Cardiac muscle cell (in vitro differentiated cells and primary cell): ENCODE results near the gene RERE. TPM values are rescaled to one million over a fixed set of nuclear protein-coding genes. Genes with fewer than 3 reads are reported as not detected.

Experiments used
- DNase-seq, 2 donors: peaks; one replicate each; pipeline versions ENCODE4 v3.0.0 to v3.0.0-alpha.2; 2010 to 2017; ENCODE audit warnings: low read depth in 1 of 2, low spot score in 1 of 2
- H3K27ac ChIP-seq: fragments of 200-600 bp; sonication (generic); 2 replicates; pipeline ENCODE4 v1.5.1; 2016
- H3K27me3 ChIP-seq: fragments of 200-600 bp; sonication (generic); 2 replicates; pipeline ENCODE4 v1.6.0; 2016; ENCODE audit warnings: control low read depth
- H3K36me3 ChIP-seq: fragments of 200-600 bp; sonication (generic); 2 replicates; pipeline ENCODE4 v1.5.1; 2016; ENCODE audit warnings: control low read depth
- H3K4me1 ChIP-seq: fragments of 200-600 bp; sonication (generic); 2 replicates; pipeline ENCODE4 v1.8.1; 2017; ENCODE audit warnings: low read depth, mild to moderate bottlenecking, mixed run types
- H3K4me3 ChIP-seq: fragments of 200-600 bp; sonication (generic); 2 replicates; pipeline ENCODE4 v1.5.1; 2016; ENCODE audit warnings: mild to moderate bottlenecking
- H3K9me3 ChIP-seq: fragments of 200-600 bp; sonication (generic); 2 replicates; pipeline ENCODE4 v1.5.1; 2017; ENCODE audit warnings: low read depth, mild to moderate bottlenecking, control low read depth
- CTCF ChIP-seq: IDR thresholded peaks from 2 replicates; pipeline ENCODE4 v1.5.1; 2012; ENCODE audit warnings: low read depth, mild to moderate bottlenecking, low read length
- polyA plus RNA-seq: library from polyadenylated mRNA; unstranded; fragments of >200 nt; fragmentation: Nextera tagmentation; extraction: Ambion mirVana; gene quantifications from 2 replicates; pipeline ENCODE4 v1.2.1, GENCODE V29; 2016
- total RNA-seq: library from RNA; depleted of rRNA; stranded (reverse); fragments of >200 nt; gene quantifications from 2 replicates; pipeline ENCODE4 v1.2.3, GENCODE V29; 2016

The RERE gene
- total and polyA plus RNA-seq, 2 experiments from 2014 or later, result 72.5 to 81.0 TPM

DNA sequence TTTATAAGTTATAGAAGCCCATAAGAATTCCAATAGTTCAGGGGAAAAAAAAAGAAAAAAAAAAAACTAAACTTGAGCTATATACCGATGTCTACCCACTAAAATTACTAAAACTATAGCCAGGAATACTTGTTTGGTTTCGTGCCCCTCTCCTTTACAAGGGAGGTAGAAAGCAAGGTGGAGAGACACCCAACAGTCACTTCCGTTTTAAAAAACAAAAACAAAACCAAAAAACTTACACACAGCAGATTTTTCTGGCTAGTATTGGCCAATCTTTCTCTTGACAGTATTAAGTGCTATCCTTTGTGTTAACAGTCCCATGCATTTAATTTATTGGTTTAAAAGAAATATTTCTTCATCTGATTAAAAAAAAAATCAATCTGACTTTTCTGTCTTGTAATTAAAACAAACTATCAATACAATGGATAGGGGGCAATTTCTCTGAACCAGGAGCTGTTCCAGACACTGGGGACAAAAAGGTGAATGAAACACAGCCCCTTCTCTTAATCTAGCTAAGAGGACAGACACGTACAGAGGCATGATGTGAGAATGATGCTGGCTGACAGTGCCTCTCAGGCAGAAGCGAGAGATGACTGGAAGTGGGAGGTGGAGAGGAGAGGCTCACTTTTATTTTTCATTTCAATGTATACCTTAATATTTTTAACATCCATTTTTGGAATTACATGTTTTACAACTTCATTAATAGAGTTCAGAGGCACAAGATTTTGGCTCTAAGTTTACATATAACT is 214.8 kb downstream of the RERE start:
- H3K4me3 ChIP-seq, result no peak overlapping the region
- TF ChIP-seq CTCF, result no peak
- peaks cover 3% of the 10 kb centered on the region for H3K36me3 ChIP-seq
- no peaks in the 10 kb centered on the region for H3K27me3 ChIP-seq
- no peaks in the 10 kb centered on the region for H3K9me3 ChIP-seq
- no peak for DNase-seq
- H3K4me1 ChIP-seq, result peaks cover 43% of the 10 kb centered on the region
- peak overlapping the region; percentile 63 for H3K27ac ChIP-seq

GRCh38 chr1:8600336-8600735 is 217.1 kb downstream of the RERE start:
- no peaks in the 10 kb centered on the region for H3K27me3 ChIP-seq
- no peaks in the 10 kb centered on the region for H3K36me3 ChIP-seq
- peaks cover 64% of the 10 kb centered on the region for H3K4me1 ChIP-seq
- no peak for TF ChIP-seq CTCF
- peak in 1 of 2 donors; percentile 50 for DNase-seq
- no peaks in the 10 kb centered on the region for H3K9me3 ChIP-seq
- no peak overlapping the region for H3K4me3 ChIP-seq
- peak overlapping the region; percentile 87 for H3K27ac ChIP-seq

DNA sequence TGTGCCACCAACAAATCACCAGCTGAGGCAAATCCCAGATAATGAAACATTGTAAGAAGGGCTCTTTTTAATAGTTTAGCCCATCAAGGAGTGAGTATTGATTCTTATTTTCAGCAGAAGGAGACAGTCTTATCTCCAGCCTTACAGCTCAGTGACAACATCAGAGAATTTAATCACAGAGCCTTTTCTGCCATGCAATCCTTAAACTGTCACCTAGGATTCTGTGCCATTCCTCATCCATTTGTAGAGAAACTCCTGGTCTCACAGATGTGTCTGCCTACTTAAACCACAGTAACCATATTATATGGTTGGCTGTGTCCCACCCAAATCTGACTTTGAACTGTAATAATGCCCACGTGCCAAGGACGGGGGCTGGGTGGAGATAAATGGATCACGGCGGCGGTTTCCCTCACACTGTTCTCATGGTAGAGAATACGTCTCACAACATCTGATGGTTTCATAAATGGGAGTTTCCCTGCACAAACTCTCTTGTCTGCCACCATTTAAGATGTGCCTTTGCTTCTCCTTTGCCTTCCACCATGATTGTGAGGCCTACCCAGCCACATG is 217.7 kb downstream of the RERE start:
- Histone ChIP-seq H3K9me3 (no peaks in the 10 kb centered on the region), H3K27ac (peak overlapping the region; percentile 87), H3K36me3 (no peaks in the 10 kb centered on the region), H3K4me3 (no peak overlapping the region), H3K27me3 (no peaks in the 10 kb centered on the region), H3K4me1 (peaks cover 68% of the 10 kb centered on the region)
- no peak for DNase-seq
- no peak for TF ChIP-seq CTCF

DNA sequence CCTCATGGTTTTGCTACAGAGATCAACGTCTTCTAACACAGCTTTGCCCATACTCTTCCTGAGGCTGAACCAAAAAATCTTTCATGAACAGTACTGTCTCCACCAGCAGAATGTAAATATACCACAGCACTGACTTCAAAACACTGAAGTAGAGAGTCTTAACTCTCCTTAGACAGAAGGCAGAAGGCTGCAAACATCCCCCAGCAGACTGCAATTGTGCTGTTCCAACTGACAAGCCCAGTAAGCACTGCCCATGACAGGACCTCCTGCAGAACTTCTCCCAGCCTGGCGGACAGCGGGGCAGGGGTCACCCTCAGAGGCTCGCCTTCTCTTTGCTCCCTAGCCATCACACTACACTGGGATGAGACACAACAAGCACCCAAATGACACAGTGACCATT is 218.7 kb downstream of the RERE start:
- Histone ChIP-seq H3K4me1 (peaks cover 68% of the 10 kb centered on the region), H3K27ac (peak overlapping the region; percentile 87)
- DNase-seq, result peak; percentile 33 to 68

DNA sequence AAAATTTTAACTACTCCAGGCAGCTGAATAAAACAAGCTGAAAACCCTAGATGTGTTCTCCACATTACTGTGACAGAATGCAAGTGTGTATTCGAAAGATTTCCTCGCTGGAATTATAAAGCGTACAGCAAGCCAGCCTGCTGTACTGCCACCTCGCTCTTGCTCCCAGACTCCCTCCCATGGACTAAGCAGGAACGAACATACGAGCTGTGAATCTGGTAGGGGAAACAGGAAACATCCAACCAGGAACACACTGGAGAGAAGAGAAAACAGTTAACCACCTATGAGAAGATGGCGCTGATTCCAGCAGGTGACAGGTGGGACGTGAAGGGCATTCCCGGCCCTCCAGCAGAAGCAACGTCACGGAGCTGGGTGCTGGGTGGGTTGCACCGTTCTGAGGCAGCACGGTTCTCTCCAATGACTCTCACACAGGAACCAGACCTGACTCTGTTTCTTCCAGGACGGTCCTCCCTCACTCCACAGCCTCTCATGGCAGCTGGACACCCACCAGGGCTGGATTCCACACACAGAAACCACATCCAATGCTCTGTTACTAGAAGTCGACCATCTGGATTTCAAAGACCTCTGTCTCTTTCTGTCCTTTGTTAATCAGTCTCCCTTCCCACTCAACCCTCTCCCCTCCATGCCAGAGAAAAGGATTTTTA is 219.2 kb downstream of the RERE start:
- Histone ChIP-seq H3K27me3 (no peaks in the 10 kb centered on the region), H3K9me3 (no peaks in the 10 kb centered on the region), H3K36me3 (no peaks in the 10 kb centered on the region), H3K4me1 (peaks cover 63% of the 10 kb centered on the region), H3K27ac (peak overlapping the region; percentile 87), H3K4me3 (no peak overlapping the region)
- peak; percentile 64 for TF ChIP-seq CTCF
- DNase-seq, result peak; percentile 45 to 80

More for the DNA sequence above, 218.7 kb downstream of the RERE start:
- no peak for TF ChIP-seq CTCF
- Histone ChIP-seq H3K27me3 (no peaks in the 10 kb centered on the region), H3K9me3 (no peaks in the 10 kb centered on the region), H3K4me3 (no peak overlapping the region), H3K36me3 (no peaks in the 10 kb centered on the region)
